HG02981 (cell line): ENCODE results near the gene MLYCD.

Source experiments
- ATAC-seq: cut with Tn5 transposase; IDR thresholded peaks from one replicate; pipeline ENCODE4 v1.9.1; 2021; ENCODE audit warnings: mild to moderate bottlenecking, moderate library complexity; ENCODE audit not compliant: unreplicated experiment

Gene MLYCD

GRCh38 chr16:83953796-83954576 lies 55.1 kb downstream of the MLYCD start:
- peak; percentile 39 for ATAC-seq

- no peak for ATAC-seq
These were observed 55.7 kb downstream of the MLYCD start for GRCh38 chr16:83954577-83955016.

- no peak for ATAC-seq
These were observed 56.6 kb downstream of the MLYCD start for GRCh38 chr16:83955218-83956130.

- no peak for ATAC-seq
These were observed 57.7 kb downstream of the MLYCD start for GRCh38 chr16:83956336-83957289.

- ATAC-seq, result no peak
These were observed 58.5 kb downstream of the MLYCD start for GRCh38 chr16:83957296-83957855.

GRCh38 chr16:83958137-83958845 lies 59.4 kb downstream of the MLYCD start:
- no peak for ATAC-seq

GRCh38 chr16:83958846-83959565 lies 60.1 kb downstream of the MLYCD start:
- ATAC-seq, result no peak

- no peak for ATAC-seq
These were observed 60.9 kb downstream of the MLYCD start for GRCh38 chr16:83959656-83960434.

- no peak for ATAC-seq
These were observed 61.8 kb downstream of the MLYCD start for GRCh38 chr16:83960521-83961249.

- ATAC-seq, result no peak
These were observed 62.7 kb downstream of the MLYCD start for GRCh38 chr16:83961591-83961990.

- no peak for ATAC-seq
These were observed 64.6 kb downstream of the MLYCD start for GRCh38 chr16:83963277-83964119.

GRCh38 chr16:83964684-83965443 lies 65.9 kb downstream of the MLYCD start:
- no peak for ATAC-seq

- ATAC-seq, result no peak
These were observed 66.7 kb downstream of the MLYCD start for GRCh38 chr16:83965444-83966152.

GRCh38 chr16:83966153-83966696 lies 67.3 kb downstream of the MLYCD start:
- ATAC-seq, result no peak

GRCh38 chr16:83967091-83967490 lies 68.2 kb downstream of the MLYCD start:
- ATAC-seq, result no peak
